GM18498 (cell line): ENCODE measurements around the gene TRIM17.

ENCODE experiments used
- ATAC-seq: cut with Tn5 transposase; IDR thresholded peaks from one replicate; pipeline ENCODE4 v1.9.1; 2021; ENCODE audit warnings: mild to moderate bottlenecking, moderate library complexity; ENCODE audit not compliant: unreplicated experiment

Gene TRIM17

DNA sequence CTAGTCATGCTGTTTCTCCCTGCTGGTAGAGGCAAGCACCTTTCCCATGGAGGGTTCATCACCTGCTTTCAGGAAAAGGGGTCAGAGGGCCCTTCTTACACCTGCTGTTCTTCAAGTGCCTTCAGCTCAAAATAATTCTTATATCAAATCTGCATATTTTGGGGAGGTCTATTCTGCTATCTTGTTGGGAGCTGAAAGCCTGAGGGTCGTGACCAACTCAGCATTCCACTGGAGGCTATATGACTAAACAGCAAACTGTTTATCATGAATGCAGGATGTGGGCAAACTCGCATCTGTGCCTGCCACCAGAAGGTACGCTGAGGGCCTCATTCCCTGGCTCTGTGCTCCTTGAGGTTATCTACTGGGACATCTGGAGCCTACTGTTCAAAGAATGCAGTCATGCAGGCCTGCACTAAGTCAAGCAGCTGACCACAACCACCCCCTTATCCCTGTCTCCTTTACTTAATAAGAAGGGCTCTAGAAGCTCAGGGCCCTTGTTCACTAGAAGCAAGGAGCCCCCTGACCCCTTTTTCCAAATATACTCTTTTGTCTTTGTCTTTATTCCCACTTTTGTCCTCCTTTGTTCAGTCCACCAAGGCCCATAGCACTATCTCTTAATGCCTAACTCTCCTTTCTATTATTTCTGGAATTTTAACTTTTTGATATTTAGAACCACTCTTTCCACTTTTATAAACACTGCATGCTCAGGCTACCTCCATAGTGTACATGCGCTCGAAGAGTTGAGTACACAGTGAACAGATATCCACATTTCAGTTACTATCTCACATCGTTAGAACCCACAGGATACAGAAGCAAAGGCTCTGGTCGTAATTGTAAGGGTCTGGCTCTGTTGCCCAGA lies 4.5 kb upstream of the TRIM17 start:
- no peak for ATAC-seq

DNA sequence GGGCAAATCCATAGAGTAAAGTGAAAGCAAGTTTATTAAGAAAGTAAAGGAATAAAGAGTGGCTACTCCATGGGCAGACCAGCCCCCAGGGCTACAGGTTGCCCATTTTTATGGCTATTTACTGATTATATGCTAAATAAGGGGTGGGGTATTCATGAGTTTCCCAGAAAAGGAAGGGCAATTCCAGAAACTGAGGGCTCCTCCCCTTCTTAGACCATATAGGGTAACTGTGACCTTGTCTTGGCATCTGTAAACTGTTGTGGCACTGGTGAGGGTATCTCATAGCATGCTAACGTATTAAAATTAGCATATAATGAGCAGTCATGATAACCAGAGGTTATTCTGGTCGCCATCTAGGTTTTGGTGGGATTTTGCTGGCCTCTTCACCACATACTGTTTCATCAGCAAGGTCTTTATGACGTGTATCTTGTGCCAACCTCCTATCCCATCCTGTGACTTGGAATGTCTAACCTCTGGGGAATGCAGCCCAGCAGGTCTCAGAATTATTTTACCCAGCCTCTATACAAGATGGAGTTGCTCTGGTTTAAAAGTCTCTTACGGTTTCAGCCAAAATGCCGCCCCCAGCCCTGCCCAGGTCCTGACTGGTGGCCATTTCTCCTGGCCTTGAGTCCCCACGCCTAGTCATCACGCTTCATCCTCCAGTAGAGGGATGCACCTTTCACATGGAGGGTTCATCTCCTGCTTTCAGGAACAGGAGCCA lies 982 bp upstream of the TRIM17 start:
- no peak for ATAC-seq

DNA sequence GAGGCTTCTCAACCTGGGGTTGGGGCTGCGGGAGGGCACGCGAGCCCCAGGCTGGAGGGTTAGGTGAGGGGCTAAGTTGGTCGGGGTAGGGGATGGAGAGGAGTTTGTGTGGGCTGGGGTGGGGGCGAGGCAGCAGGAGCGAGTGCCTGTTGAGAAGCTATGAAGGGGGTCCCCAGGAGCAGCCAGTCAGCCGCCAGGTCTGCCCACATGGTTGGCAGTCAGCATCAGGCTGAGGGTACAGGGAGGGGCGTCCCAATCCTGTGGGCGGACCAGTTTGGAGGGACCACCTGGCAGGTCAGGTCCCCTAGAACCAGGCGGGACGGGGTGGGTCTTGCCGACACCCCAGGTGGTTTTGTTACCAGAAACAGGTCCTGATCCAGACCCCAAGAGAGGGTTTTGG lies 400 bp upstream of the TRIM17 start:
- ATAC-seq, result no peak

DNA sequence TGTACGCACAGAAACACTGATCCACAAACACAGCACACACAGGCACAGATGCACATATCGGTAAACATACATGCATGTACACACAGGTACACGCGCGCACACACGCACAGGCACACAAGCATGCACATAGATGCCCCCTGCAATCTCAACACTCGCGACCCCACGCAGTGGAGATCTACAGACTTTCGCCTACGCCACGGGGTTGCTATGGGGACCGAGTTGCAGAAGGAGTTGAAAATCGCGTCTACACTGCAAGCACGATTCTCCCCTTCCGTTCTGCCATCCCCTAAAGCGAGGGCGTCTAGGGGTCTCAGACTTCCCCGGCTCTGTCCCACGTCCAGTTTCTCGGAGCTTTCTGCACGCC lies 826 bp downstream of the TRIM17 start:
- no peak for ATAC-seq

DNA sequence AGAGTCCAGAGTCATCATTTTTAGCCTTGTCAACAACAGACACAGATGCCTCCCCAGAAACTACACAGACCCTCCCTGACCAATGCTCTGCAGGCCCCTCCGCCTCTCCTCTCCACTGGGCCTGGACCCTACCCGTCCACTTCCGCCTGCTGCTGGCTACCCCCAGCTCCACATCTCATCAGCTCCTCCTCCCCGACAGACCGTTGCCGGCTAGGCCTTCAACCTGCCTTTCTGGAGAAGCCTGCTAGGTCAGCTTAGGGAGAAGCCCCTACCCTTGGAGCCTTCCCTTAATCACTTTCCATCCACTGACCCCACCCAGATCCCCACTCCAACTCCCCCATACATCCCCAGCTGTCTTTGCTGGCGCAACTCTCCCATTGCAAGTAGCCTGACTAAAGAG lies 1.4 kb downstream of the TRIM17 start:
- ATAC-seq, result no peak

DNA sequence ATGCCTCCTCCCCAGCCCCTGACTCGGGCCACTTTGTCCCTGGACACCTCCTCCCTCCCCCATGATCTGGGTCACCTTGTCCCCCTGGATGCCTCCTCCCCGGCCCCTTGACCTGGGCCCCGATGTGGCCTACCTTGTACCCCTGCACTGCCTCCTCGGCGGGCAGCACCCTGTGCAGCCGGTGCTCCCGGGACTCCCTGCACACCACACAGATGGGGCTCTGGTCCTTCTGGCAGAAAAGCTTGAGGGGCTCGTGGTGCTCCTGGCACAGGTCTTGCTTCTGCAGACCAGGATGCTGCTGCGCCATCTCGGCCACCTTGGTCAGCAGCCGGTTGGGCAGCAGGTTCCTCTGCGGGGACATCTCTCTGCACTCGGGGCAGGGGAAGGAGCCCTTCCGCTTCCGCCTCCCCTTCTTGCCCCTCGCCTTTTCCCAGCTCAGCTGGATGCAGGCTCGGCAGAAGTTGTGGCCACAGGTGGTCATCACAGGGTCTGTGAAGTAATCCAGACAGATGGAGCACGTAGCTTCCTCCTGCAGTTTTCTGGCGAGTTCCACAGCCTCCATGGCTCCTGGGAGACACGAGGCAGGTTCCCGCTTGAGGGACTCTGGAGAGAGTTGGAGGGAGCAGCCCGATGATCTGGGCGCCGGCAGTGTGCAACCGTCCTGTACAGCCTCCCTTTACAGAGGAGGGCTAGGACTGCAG lies 2.0 kb downstream of the TRIM17 start:
- no peak for ATAC-seq

DNA sequence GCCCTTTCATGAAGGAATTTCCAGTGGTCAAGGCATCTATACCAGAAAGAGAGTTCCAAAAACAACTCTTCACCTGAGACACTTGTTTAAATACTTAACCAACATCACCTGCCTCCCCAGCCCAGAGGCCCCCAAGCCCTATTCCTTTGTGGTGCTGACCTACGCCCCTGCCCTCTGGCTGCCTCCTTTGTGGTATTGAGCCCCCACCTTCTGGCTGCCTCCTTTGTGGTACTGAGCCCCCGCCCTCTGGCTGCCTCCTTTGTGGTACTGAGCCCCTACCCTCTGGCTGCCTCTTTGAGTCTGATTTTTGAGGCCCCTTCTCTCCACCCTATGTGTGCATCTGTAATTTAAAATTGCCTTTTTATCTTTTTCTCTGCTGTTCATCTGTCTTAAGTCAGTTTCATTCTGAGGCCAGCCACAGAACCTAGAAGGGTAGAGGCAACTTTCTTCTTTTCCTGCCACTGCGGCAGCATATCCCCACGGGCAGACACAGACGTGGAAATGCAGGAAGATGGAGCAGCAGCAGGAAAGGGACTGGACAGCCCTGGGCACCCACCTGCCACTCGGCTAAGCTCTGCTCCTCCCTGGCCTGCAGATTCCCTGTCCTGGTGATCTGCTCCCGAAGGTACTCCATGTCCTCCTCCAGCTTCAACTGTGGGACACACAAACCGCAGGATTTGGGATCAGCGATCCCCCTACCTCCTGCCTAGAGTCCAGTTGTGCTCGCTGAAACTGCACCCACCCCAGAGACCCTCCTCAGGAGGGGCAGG lies 3.2 kb downstream of the TRIM17 start:
- no peak for ATAC-seq

DNA sequence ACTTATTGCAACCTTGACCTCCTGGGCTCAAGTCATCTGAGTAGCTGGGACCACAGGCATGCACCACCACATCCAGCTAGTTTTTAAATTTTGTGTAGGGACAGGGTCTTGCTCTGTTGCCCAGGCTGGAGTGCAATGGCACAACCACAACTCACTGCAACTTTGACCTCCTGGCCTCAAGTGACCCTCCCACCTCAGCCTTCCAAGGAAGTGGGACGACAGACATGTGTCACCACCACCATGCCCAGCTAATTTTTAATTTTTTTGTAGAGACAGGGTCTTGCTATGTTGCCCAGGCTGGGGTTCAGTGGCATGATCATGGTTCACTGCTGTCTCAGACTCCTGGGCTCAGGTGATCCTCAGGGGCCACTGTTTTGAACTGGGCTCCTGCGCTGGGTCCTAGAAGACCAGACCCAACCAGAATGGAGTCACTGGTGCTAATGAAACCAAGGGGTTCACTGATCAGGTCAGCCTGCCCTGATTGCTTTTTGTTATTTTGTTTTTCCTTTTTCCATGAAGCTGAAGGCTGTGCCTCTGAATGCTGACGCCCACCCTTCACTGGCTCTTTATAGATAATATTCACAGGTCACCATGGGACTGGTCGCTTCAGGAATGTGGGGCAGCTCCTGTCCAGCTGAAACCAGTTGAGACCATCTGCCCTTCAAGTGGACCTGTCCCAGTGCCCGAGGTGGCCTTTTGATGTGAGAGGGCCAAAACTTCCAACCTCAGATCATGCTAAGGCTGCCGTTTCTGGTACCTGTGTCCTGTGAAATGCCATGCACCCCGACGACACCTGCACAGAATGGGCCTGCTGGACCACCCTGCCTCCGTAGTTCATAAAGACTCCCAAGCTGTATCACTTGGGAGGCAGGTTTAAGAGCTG lies 4.9 kb downstream of the TRIM17 start:
- no peak for ATAC-seq

DNA sequence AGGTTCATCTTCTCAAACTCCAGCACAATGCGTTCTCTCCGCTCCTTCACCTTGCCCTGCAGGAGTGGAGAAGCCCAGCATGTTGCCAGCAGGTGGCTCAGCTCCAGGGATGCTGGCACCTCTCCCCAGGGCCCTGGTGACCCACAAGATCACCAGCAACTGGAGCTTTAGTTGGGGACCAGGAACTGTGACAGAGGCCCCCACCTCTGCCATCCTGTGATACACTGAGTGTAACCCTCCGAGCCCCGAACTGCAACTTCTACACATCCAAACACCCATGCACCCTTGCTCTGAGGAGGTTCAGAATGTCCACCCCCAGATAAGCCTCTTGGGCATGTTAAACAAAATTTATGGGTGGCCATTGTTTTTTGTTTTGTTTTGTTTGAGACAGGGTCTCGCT lies 5.5 kb downstream of the TRIM17 start:
- no peak for ATAC-seq

DNA sequence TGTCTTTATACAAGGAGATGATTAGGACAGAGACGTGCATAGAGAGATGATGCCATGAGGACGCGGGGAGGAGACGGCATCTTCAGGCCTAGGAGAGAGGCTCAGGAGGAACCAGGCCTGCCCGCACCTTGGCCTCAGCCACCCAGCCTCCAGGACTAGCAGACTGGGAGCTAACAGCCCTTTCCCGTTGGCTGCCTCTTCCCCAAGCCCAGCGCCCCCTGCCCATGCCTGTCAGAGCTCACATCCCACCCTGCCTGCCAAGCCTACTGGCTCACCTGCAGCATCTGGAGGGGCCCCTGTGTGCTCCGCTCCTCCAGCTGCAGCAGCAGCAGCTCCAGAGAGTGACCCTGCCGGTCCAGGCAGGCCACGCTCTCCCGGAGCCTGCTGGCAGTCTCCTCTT lies 6.0 kb downstream of the TRIM17 start:
- no peak for ATAC-seq

DNA sequence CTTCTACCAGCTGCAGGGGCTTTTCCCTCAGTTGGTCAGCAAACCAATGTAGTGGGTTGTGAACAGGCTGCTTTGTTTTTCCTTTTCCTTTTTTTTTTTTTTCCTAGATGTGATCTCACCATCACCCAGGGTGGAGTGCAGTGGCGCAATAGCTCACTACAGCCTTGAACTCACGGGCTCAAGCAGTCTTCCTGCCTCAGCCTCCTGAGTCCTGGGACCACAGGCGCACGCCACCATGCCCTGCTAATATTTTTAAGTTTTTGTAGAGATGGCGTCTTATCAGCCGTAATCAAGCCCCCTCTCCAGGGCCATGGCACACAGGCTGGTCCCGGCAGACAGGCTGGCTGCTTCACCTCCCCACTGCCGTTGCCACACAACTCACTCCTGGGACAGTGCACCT lies 6.6 kb downstream of the TRIM17 start:
- ATAC-seq, result no peak

DNA sequence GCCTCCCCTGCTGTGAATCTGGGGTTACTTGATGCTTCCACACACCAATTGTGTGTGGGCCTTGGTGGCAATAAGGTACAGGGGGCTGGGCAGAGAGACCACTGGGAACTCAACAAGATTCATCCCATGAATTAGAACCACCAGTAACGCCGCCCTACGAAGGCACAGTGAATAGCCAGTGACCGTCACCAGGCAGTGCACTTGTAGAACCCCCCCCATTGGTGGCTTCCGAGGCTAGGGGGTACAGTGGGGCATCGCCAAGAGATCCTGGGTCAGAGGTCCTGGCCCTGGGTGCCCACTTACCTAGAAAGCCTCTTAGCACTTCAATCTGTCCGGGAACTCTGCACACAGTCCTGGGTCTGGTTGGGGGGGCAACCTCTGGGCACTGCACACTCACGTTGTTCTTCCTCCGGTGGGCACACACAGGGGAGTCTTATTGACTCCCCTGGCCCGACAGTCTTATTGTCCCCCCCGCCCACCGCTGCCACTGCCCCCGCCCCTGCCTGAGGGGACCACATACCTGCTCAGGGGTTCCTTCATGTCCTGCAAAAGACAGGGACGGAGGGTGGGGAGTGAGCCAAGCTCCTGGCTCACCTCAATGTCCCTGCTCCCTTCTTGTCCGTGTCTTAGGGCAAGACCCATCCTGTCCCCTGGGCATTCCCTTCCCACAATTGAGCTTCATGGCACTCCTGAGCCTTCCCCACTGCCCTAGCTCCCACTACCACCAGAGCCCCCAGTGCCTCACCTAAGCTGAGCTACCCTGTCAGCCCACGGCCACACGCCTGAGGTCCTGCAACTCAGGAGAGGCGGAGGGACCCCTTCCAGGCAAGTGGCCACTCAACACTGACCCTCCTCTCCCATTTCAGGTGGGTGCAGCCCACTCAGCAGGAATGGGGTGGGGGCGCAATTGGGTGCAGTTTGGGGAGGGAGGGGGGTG lies 7.5 kb downstream of the TRIM17 start:
- no peak for ATAC-seq

DNA sequence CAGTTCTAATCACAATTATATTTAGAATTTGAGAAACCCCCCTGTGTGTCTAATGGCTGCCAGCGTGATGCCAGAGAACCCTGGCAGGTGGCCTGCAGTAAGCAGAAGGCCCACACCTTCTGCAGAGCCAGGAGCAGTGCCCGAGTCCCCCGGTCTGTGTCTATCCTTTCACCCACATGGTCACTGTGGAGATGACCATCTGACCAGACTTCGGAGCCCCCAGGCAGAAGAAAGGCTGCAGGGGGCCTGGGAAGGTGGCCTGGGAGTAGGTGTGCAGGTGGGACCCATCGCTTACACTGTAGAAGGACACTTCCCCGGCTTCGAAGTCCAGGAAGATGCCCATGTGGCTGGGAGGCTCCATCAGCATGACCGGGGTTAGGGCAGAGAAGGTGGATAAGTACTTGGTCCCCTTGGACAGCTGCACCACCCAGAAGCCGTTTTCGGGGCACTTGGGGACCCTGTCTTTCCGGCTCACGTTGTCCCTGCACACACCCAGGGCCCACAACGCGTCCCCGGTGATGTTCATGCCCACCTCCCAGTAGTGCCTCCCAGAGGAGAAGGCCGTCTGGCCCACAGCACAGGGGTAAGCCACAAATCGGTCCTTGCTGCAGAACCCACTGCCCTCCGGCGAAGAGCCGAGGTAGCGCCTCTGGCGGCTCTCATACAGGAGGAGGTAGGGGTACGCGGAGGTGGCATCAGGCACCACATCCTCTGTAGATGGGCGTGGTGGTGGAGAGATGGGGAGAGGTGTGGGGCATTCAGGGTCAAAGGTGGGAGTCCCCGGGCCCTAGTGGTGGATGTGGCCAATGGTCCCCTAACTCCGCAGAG lies 8.4 kb downstream of the TRIM17 start:
- ATAC-seq, result no peak

DNA sequence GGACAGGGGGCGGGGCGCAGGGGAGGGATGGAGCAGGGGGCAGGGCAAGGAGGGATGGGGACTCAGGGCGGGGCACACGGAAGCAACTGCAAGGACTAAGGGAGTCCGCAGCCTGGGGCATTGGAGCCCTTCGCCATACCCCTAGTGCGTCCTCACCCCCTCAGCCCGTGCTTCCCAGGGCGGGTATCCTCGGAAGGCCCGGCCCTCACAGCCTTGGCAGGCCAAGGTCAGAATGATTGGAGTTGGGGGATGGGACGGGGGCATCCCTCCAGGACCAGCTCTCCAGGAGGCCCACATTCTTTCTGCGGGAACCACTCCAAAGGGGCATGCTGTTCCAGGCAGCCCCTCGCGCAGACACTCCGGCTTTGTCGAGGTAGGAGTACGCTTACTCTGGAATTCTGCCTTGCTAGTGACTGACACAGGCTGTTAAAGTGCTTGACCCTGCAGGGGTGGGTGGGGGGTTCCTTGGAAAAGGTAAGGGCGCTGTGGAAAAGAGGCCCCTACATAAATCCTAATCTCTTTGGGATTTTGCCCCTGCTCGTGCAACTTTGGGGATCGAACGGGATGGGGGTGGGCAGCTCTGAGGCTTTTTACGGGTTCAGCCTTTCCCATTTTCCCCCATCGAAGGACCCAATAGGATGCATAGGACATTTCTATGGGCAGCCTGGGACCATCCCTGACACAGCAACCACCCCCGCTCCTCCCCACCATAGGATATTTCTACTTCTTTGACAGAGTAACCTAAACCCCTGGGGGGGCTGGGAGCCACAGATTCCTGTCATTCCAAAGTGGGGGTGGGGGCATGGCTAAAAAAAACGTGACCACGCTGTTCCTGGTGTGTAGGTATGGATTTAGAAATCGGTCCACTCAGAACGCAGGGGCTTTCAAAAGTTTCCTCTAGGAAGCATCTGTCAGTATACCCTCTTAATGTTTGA lies 9.3 kb downstream of the TRIM17 start:
- no peak for ATAC-seq

DNA sequence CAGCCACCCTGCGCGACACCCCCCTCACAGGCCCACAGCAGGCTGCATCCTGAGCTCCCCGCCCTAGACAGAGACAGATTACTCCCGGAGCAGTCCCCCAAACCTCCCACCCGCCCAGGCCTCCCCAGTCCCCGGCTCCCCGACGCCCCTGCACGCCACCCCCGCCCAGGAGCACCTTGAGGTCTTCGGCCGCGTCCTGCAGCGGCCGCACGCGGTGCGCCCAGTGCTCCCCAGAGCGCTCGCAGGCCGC lies 10.8 kb downstream of the TRIM17 start:
- ATAC-seq, result no peak

DNA sequence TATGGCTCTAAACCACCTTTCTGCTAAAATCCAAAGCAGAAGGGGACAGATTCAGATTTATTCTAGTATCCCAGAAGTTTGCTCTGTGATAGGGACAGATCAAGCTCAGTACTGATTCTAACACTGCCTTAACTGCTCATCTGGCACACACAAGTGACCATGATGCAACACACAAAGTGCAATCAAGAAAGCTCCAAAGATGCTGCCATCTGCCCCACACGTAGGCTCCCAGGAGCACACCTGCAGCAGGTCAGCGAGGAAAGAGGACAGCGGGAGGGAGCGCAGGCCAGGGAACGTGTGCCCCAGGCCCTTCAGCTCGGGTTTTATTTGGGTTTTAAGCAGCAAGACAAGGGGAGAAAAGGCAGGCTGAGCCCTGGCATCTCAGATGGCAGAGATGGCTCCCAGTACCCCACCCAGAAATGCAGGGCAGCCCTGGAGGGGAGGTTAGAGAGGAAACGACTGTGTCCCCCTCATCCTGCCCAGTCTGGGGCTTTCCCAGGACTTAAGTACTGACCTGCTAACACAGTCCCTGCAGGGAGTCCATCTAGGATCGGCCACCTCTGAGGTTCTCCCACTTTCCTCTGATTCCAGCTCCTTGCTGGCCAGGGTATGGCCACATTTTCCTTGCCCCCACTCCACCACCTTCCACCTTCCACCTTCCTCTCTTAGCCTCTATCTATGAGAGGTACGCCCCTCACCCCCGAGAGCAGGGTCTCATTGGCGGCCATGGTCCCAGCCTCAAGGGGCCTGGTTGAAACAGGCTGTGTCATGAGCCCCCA lies 11.3 kb downstream of the TRIM17 start:
- ATAC-seq, result no peak
